HepG2 (cell line): Measurements from ENCODE around the gene SPC24. TPM values are rescaled to one million over a fixed set of nuclear protein-coding genes. Genes with fewer than 3 reads are reported as not detected.

ENCODE experiments used
- AGO2 ChIP-seq: fragments of 200-400 bp; formaldehyde crosslinking; optimal IDR thresholded peaks from 2 replicates; pipeline ENCODE3; 2017; ENCODE audit warnings: mild to moderate bottlenecking, low read depth, low read length, moderate library complexity
- ARID3A ChIP-seq: IDR thresholded peaks from 2 replicates; pipeline ENCODE4 v1.6.1; 2012; ENCODE audit warnings: low read depth, low read length, improper control_type of control experiment
- CREBL2 ChIP-seq: sonication (generic); formaldehyde crosslinking; IDR thresholded peaks from 2 replicates; pipeline ENCODE4 v1.8.1; 2023; ENCODE audit warnings: missing genetic modification reagents, mild to moderate bottlenecking, borderline replicate concordance
- CTCF ChIP-seq: sonication (generic); formaldehyde crosslinking; IDR thresholded peaks from 2 replicates; pipeline ENCODE4 v1.5.0; 2020; ENCODE audit warnings: mild to moderate bottlenecking, missing genetic modification reagents, moderate library complexity
- ELF1 ChIP-seq: sonication (generic); formaldehyde crosslinking; IDR thresholded peaks from 2 replicates; pipeline ENCODE4 v1.4.0; 2020; ENCODE audit warnings: missing genetic modification reagents
- EZH2 ChIP-seq: conservative IDR thresholded peaks from 2 replicates; pipeline ENCODE4 v1.6.1; 2012; ENCODE audit warnings: mild to moderate bottlenecking, low read depth, low read length, moderate library complexity
- HINFP ChIP-seq: sonication (generic); formaldehyde crosslinking; IDR thresholded peaks from 2 replicates; pipeline ENCODE4 v1.4.0; 2020; ENCODE audit warnings: low read depth, mild to moderate bottlenecking, missing genetic modification reagents
- MXD1 ChIP-seq: sonication (generic); formaldehyde crosslinking; IDR thresholded peaks from 2 replicates; pipeline ENCODE4 v1.4.0; 2020; ENCODE audit warnings: mild to moderate bottlenecking, missing genetic modification reagents
- NFIC ChIP-seq: IDR thresholded peaks from 2 replicates; pipeline ENCODE4 v1.6.1; 2012; ENCODE audit warnings: mild to moderate bottlenecking, low read length, inconsistent platforms
- NR2C2 ChIP-seq: sonication (generic); formaldehyde crosslinking; IDR thresholded peaks from 2 replicates; pipeline ENCODE4 v1.4.0; 2020; ENCODE audit warnings: missing genetic modification reagents, mild to moderate bottlenecking, moderate library complexity, borderline replicate concordance
- REL ChIP-seq: sonication (generic); formaldehyde crosslinking; conservative IDR thresholded peaks from 2 replicates; pipeline ENCODE4 v1.8.0; 2022; ENCODE audit warnings: mild to moderate bottlenecking, missing genetic modification reagents, moderate library complexity
- SCMH1 ChIP-seq: sonication (generic); formaldehyde crosslinking; IDR thresholded peaks from 2 replicates; pipeline ENCODE4 v1.9.0; 2021; ENCODE audit warnings: missing genetic modification reagents, mild to moderate bottlenecking, borderline replicate concordance
- SP4 ChIP-seq: sonication (generic); formaldehyde crosslinking; IDR thresholded peaks from 2 replicates; pipeline ENCODE4 v1.8.1; 2023; ENCODE audit warnings: mild to moderate bottlenecking, missing genetic modification reagents
- ZBTB7B ChIP-seq: sonication (generic); formaldehyde crosslinking; IDR thresholded peaks from 2 replicates; pipeline ENCODE4 v1.4.0; 2020; ENCODE audit warnings: missing genetic modification reagents
- ZFP91 ChIP-seq: sonication (generic); formaldehyde crosslinking; IDR thresholded peaks from 2 replicates; pipeline ENCODE4 v1.9.0; 2022; ENCODE audit warnings: missing genetic modification reagents, mild to moderate bottlenecking, borderline replicate concordance
- ZNF276 ChIP-seq: sonication (generic); formaldehyde crosslinking; IDR thresholded peaks from 2 replicates; pipeline ENCODE4 v1.4.0; 2020; ENCODE audit warnings: mild to moderate bottlenecking, low read depth, missing genetic modification reagents
- ZNF607 ChIP-seq: sonication (generic); formaldehyde crosslinking; IDR thresholded peaks from 2 replicates; pipeline ENCODE4 v1.5.1; 2020; ENCODE audit warnings: missing genetic modification reagents, mild to moderate bottlenecking, borderline replicate concordance
- ZNF629 ChIP-seq: sonication (generic); formaldehyde crosslinking; conservative IDR thresholded peaks from 2 replicates; pipeline ENCODE4 v1.5.0; 2020; ENCODE audit warnings: missing genetic modification reagents
- ZNF883 ChIP-seq: sonication (generic); formaldehyde crosslinking; IDR thresholded peaks from 2 replicates; pipeline ENCODE4 v1.5.1; 2020; ENCODE audit warnings: mild to moderate bottlenecking, missing genetic modification reagents; ENCODE audit errors: not compliant biosample characterization
- polyA plus RNA-seq, 8 experiments: library from polyadenylated mRNA; depleted of rRNA in 3 of 8; stranded (reverse) in 7 of 8; unstranded in 1 of 8; fragments of >200 nt; fragmentation: Illumina TruSeq in 4 of 8; extraction: Trizol in 4 of 8; gene quantifications; 2 replicates each; pipeline versions ENCODE4 v1.2.1 to v1.2.3, GENCODE V29; 2011 to 2016; ENCODE audit warnings: low read depth in 4 of 8, missing spikeins in 1 of 8, mixed read lengths in 1 of 8; ENCODE audit not compliant: insufficient read depth in 1 of 8
- total RNA-seq, 5 experiments: library from RNA; depleted of rRNA; stranded (reverse); fragments of >200 nt; fragmentation: Illumina TruSeq; extraction: Trizol; gene quantifications; 2 replicates each; pipeline ENCODE4 v1.2.3, GENCODE V29; 2016; ENCODE audit warnings: low read depth in 1 of 5

SPC24 gene
- total and polyA plus RNA-seq, 2 of the 13 experiments (the other 11 are each of a cell fraction or from before 2014, with no cell fraction given), result 10.0 to 46.2 TPM

GRCh38 chr19:11142528-11143171 lies 12.9 kb downstream of the SPC24 start (continued):
- no peak for TF ChIP-seq SCMH1 (CRISPR knock-in tag)
- no peak for TF ChIP-seq CTCF (CRISPR knock-in tag)
- TF ChIP-seq ARID3A, result no peak
- no peak for TF ChIP-seq EZH2
- TF ChIP-seq ZNF607 (CRISPR knock-in tag), result peak; percentile 89
- no peak for TF ChIP-seq ZNF276
- peak; percentile 61; the same call in 1 of the 2 replicates for TF ChIP-seq MXD1
- TF ChIP-seq HINFP (CRISPR knock-in tag), result peak; percentile 8; the same call in 1 of the 2 replicates
- no peak for TF ChIP-seq ZFP91
- TF ChIP-seq ZBTB7B (CRISPR knock-in tag), result peak; percentile 84
- TF ChIP-seq NFIC, result no peak
- no peak for TF ChIP-seq NR2C2 (CRISPR knock-in tag)
- TF ChIP-seq REL (CRISPR knock-in tag), result no peak
- no peak; the same call in 1 of the 2 replicates for TF ChIP-seq ELF1 (CRISPR knock-in tag)
- no peak for TF ChIP-seq CREBL2 (CRISPR knock-in tag)
- 0 out of 2 replicates have a peak, but pooled peaks have one; percentile 6 for TF ChIP-seq SP4 (CRISPR knock-in tag)
- TF ChIP-seq ZNF629, result no peak
- TF ChIP-seq AGO2, result peak; percentile 95
- no peak for TF ChIP-seq ZNF883 (CRISPR knock-in tag)
